Choroid plexus epithelial cell (primary cell): ENCODE data around the gene EMID1.

Source experiments
- DNase-seq: peaks from one replicate; pipeline ENCODE4 v3.0.0-alpha.2; 2010; ENCODE audit warnings: low read depth
- H3K4me3 ChIP-seq: 2 replicates; pipeline ENCODE4 v1.5.1; 2011; ENCODE audit warnings: low read depth, mild to moderate bottlenecking, control low read depth, low read length, moderate library complexity
- TF ChIP-seq, protein P1 (sequence below): conservative IDR thresholded peaks from 2 replicates; pipeline ENCODE4 v1.5.1; 2011; ENCODE audit warnings: low read depth, mild to moderate bottlenecking, control low read depth, inconsistent platforms, low read length, moderate library complexity

Gene EMID1

GRCh38 chr22:29205252-29205593, 473 bp upstream of the EMID1 start:
- no peak for DNase-seq
- H3K4me3 ChIP-seq, result peak overlapping the region; percentile 60
- TF ChIP-seq, protein P1, sequence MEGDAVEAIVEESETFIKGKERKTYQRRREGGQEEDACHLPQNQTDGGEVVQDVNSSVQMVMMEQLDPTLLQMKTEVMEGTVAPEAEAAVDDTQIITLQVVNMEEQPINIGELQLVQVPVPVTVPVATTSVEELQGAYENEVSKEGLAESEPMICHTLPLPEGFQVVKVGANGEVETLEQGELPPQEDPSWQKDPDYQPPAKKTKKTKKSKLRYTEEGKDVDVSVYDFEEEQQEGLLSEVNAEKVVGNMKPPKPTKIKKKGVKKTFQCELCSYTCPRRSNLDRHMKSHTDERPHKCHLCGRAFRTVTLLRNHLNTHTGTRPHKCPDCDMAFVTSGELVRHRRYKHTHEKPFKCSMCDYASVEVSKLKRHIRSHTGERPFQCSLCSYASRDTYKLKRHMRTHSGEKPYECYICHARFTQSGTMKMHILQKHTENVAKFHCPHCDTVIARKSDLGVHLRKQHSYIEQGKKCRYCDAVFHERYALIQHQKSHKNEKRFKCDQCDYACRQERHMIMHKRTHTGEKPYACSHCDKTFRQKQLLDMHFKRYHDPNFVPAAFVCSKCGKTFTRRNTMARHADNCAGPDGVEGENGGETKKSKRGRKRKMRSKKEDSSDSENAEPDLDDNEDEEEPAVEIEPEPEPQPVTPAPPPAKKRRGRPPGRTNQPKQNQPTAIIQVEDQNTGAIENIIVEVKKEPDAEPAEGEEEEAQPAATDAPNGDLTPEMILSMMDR, result no peak

- TF ChIP-seq, protein P1, result no peak
- DNase-seq, result no peak
- peak overlapping the region; percentile 60 for H3K4me3 ChIP-seq
These were observed 911 bp downstream of the EMID1 start for GRCh38 chr22:29206372-29207242.

DNA sequence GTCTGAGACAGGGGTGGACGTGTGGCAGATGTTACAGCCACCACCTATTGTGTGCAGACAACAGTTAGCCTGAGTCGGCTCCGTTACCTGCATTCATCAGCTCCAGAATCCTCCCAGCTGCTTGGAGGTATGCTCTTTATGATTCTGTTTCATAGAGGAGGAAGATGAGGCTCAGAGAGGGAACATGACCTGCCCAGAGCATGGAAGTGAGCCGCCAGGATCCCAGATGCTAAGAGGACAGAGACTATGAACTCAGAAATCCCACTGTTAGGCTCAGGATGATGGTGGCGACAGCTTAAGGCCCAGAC, 1.5 kb downstream of the EMID1 start:
- TF ChIP-seq, protein P1, result no peak
- H3K4me3 ChIP-seq, result no peak overlapping the region
- DNase-seq, result no peak

DNA sequence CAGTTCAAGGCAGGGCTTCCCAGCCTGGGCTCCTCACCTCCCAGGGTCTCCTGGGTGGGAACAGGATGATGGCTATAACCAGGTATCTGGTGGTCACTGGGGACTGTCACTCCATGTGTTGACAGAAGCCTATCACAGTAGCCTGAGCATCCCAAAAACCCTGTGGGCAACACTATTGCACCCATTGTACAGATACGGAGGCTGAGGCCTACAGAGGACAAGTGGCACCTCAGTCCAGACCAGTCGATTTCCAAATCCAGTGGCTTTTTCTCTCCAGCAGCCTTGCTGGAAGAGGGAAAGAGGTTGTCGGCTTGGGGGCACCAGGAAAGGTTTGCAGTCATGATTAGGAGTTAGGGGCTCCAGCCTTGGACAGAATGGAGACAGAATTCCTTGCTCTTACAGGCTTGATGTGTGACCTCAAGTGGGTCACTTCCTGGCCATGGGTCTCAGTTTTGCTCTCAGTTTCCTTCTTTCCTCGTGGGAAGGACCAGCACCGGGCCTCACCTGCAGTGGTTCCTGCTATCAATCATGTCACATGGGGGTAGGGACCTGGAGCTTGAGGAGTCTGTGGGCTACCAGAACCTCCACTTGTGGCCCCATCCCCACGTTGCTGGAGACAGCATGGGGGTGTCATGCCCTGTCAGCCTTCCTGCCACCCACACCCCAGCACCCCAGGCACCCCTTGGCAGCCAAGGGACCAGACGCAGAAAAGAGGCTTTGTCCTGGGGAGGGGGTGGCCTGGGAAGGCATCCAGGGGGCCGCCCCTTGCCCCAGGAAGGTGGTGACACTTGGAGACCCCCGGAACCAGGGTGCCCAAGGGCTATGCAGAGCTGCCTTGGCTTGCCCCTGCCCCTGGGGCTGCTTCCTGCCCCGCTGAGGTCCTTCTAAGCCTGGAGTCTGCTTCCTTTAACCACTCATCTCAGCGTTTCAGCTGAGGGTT, 2.1 kb downstream of the EMID1 start:
- no peak for DNase-seq
- TF ChIP-seq, protein P1, result no peak
- H3K4me3 ChIP-seq, result no peak overlapping the region

- TF ChIP-seq, protein P1, result no peak
- no peak overlapping the region for H3K4me3 ChIP-seq
- no peak for DNase-seq
These were observed 2.8 kb downstream of the EMID1 start for GRCh38 chr22:29208502-29208862.

DNA sequence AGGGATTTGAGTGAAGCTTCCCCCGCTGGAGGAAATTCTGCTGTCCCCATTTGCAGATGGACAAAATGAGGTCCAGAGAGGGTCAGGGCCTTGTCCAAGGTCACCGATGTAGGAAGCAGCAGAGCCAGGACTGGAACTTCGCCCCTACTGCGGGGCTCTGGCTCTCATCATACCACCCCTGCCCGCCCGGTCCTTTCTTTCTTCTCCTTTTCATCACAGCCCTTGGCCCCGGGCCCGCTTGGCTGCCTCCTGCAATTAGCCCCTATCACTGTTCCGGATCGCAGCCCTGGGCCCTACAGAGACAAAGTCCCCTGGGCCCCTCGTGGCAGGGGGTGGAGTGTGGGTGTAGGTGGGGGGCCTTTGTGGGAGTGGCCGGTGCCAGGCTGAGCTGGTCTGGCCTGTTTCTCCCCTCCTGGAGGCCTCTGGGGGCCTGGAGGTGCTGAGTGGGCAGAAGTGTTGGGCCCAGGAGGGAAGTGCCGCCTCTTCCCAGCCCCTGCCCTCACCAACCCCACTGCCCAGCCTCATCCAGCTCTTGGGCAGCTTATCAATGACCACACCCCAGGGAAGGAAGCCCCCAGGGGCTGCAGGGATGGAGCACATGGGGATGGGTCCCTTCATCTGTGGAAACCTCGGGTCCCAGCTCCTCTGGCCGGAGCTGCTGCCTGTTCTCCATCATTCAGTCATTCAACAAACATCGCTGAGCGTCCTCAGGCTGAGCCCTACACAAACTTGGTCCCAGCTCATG, 3.4 kb downstream of the EMID1 start:
- TF ChIP-seq, protein P1, result no peak
- no peak for DNase-seq
- no peak overlapping the region for H3K4me3 ChIP-seq
